Thoracic aorta endothelial cell (primary cell): ENCODE data around the gene ATP2C1. TPM values are rescaled to one million over a fixed set of nuclear protein-coding genes. Genes with fewer than 3 reads are reported as not detected.

Source experiments
- small RNA-seq: library from RNA; depleted of rRNA; stranded (forward); fragments of <200 nt; gene quantifications from one replicate; pipeline ENCODE3, GENCODE V24; 2012
- total RNA-seq: library from RNA; depleted of rRNA; stranded (reverse); fragments of >200 nt; gene quantifications from 2 replicates; pipeline ENCODE4 v1.2.3, GENCODE V29; 2012

The ATP2C1 gene
- total RNA-seq, result 94.6 and 96.8 TPM in 2 replicates

GRCh38 chr3:130893376-130894129 lies at the start of gene ATP2C1:
ATP2C1 (plus strand) TSS chr3:130894084; CDS start chr3:130894770, 686 bp downstream.

GRCh38 chr3:131026321-131027151 lies 132.7 kb downstream of the ATP2C1 start, which contains the start of the genes ASTE1 and NEK11:
ASTE1 (minus strand) TSS chr3:131026825; CDS start chr3:131025306, 1,519 bp downstream.
NEK11 (plus strand) TSS chr3:131026877; CDS start chr3:131029709, 2,832 bp downstream.

Small RNA genes within 50 kb of the gene (small RNA-seq; reads per million reads assigned to genes)
- gene RF00019, result not detected

Other genes with a start within 250 kb of the ATP2C1 start
- 44.4 and 48.5 TPM in 2 replicates for gene PIK3R4, start 147.3 kb upstream of the ATP2C1 start, total RNA-seq
- gene ASTE1, start 132.7 kb downstream of the ATP2C1 start, total RNA-seq, result 6.5 and 8.1 TPM in 2 replicates
- gene NEK11, start 132.8 kb downstream of the ATP2C1 start, total RNA-seq, result 2.4 and 4.1 TPM in 2 replicates